ENCODE results near the gene SLC6A7.

Gene SLC6A7

GRCh38 chr5:150255659-150256409 is 66.0 kb downstream of the SLC6A7 start (continued):
- no peak for TF ChIP-seq PRDM10 (tag by site-specific recombination; IDR thresholded peaks at IDR 0.05)

- ChIA-PET POLR2A (no interaction called here), CTCF (interaction anchor here (0.6 to 1.1 kb wide), 4 partner anchors 19 to 94 kb away, joined by 3 to 5 read pairs (median 4); no protein-coding TSS in a partner anchor)
- Histone ChIP-seq H3K27ac (ENCODE audit: extremely low read depth, low read depth, low read length) (no peak overlapping the region), H3K4me1 (ENCODE audit: control insufficient read depth, insufficient read depth, low read length) (no peaks in the 10 kb centered on the region), H3K4me3 (ENCODE audit: low read depth, low read length) (no peak overlapping the region), H3K9me3 (ENCODE audit: control insufficient read depth, insufficient read depth, low read depth, low read length) (no peaks in the 10 kb centered on the region), H3K36me3 (ENCODE audit: control insufficient read depth in 2 of 2, insufficient read depth in 1 of 2, low read length in 2 of 2) (no peaks in the 10 kb centered on the region)
- no peak for TF ChIP-seq ZNF777 (tag by site-specific recombination; IDR thresholded peaks at IDR 0.05; ENCODE audit: borderline replicate concordance)
- peak; percentile 81 for TF ChIP-seq SCRT2 (tag by site-specific recombination; IDR thresholded peaks at IDR 0.05)
- TF ChIP-seq ZBTB1 (tag by site-specific recombination; IDR thresholded peaks at IDR 0.05), result no peak
- no peak for TF ChIP-seq IKZF3 (tag by site-specific recombination; IDR thresholded peaks at IDR 0.05)
- no peak for TF ChIP-seq SP7 (tag by site-specific recombination; IDR thresholded peaks at IDR 0.05)
- no peak for TF ChIP-seq ZNF623 (tag by site-specific recombination; IDR thresholded peaks at IDR 0.05)
- no peak for TF ChIP-seq ZNF600 (tag by site-specific recombination; IDR thresholded peaks at IDR 0.05)
- TF ChIP-seq ZNF830 (tag by site-specific recombination; IDR thresholded peaks at IDR 0.05; ENCODE audit: low read depth), result no peak
- TF ChIP-seq SALL2 (tag by site-specific recombination; IDR thresholded peaks at IDR 0.05; ENCODE audit: borderline replicate concordance), result no peak
- no peak for TF ChIP-seq ZNF510 (tag by site-specific recombination; IDR thresholded peaks at IDR 0.05; ENCODE audit: insufficient replicate concordance)
- TF ChIP-seq ZNF18 (tag by site-specific recombination; IDR thresholded peaks at IDR 0.05), result no peak
- TF ChIP-seq KLF17 (tag by site-specific recombination; IDR thresholded peaks at IDR 0.05), result no peak
- no peak for TF ChIP-seq TCF7L2 (IDR thresholded peaks at IDR 0.05; ENCODE audit: borderline replicate concordance, low read depth, low read length)
- TF ChIP-seq ZNF785 (tag by site-specific recombination; IDR thresholded peaks at IDR 0.05), result no peak
- no peak for TF ChIP-seq ZNF37A (tag by site-specific recombination; IDR thresholded peaks at IDR 0.05)
- TF ChIP-seq ZFHX2 (tag by site-specific recombination; conservative IDR thresholded peaks at IDR 0.05), result peak; percentile 28; the same call in 1 of the 2 replicates
- no peak for TF ChIP-seq ZNF544 (tag by site-specific recombination; IDR thresholded peaks at IDR 0.05)
- no peak for TF ChIP-seq ZNF449 (tag by site-specific recombination; IDR thresholded peaks at IDR 0.05)
- TF ChIP-seq SCRT1 (tag by site-specific recombination; IDR thresholded peaks at IDR 0.05; ENCODE audit: borderline replicate concordance), result peak; percentile 77; the same call in 1 of the 2 replicates
- TF ChIP-seq ZNF792 (tag by site-specific recombination; IDR thresholded peaks at IDR 0.05), result no peak
- TF ChIP-seq ZIC2 (tag by site-specific recombination; IDR thresholded peaks at IDR 0.05), result 0 out of 2 replicates have a peak, but pooled peaks have one; percentile 12
- TF ChIP-seq HIC1 (tag by site-specific recombination; IDR thresholded peaks at IDR 0.05), result no peak
- no peak for TF ChIP-seq WT1 (tag by site-specific recombination; IDR thresholded peaks at IDR 0.05)
- no peak for TF ChIP-seq ZNF157 (tag by site-specific recombination; IDR thresholded peaks at IDR 0.05)
Measured at GRCh38 chr5:150256410-150257064, 66.7 kb downstream of the SLC6A7 start.

Measured in HEK293 (cell line).